SK-N-SH treated with all-trans-retinoic acid at 6 μM for 48 hours (cell line): Measurements from ENCODE around the gene MED7.

ENCODE experiments used
- ATAC-seq: fragments of 200-7000 bp; cut with Tn5 transposase; 3 replicates; pipeline ENCODE4 v1.9.1; 2020; ENCODE audit warnings: mild to moderate bottlenecking, moderate library complexity
- ARNTL ChIP-seq: fragments of 450-650 bp; formaldehyde crosslinking; IDR thresholded peaks from 2 replicates; pipeline ENCODE4 v1.5.0; 2020; ENCODE audit warnings: low read depth, mild to moderate bottlenecking, moderate library complexity, borderline replicate concordance
- BACH2 ChIP-seq: fragments of 250-450 bp; sonication (Bioruptor Pico); IDR thresholded peaks from 2 replicates; pipeline ENCODE4 v1.9.0; 2021; ENCODE audit warnings: mild to moderate bottlenecking, borderline replicate concordance
- CSDC2 ChIP-seq: fragments of 250-450 bp; sonication (Bioruptor Pico); IDR thresholded peaks from 2 replicates; pipeline ENCODE4 v1.5.0; 2020; ENCODE audit warnings: mild to moderate bottlenecking, moderate library complexity
- ESRRG ChIP-seq: fragments of 250-450 bp; sonication (Bioruptor Pico); IDR thresholded peaks from 2 replicates; pipeline ENCODE4 v1.6.1; 2021; ENCODE audit warnings: mild to moderate bottlenecking
- GLIS3 ChIP-seq: fragments of 250-450 bp; sonication (Bioruptor Pico); IDR thresholded peaks from 2 replicates; pipeline ENCODE4 v1.5.0; 2020; ENCODE audit warnings: mild to moderate bottlenecking, moderate library complexity
- ISL1 ChIP-seq: fragments of 250-450 bp; sonication (Bioruptor Pico); IDR thresholded peaks from 2 replicates; pipeline ENCODE4 v2.1.2; 2022; ENCODE audit warnings: mild to moderate bottlenecking, moderate library complexity
- OSR1 ChIP-seq: fragments of 250-450 bp; sonication (Bioruptor Pico); IDR thresholded peaks from 2 replicates; pipeline ENCODE4 v1.8.0; 2022; ENCODE audit warnings: moderate library complexity, mild to moderate bottlenecking, inconsistent platforms
- PPARA ChIP-seq: fragments of 250-450 bp; sonication (Bioruptor Pico); IDR thresholded peaks from 2 replicates; pipeline ENCODE4 v1.5.0; 2020; ENCODE audit warnings: mild to moderate bottlenecking, borderline replicate concordance
- RARB ChIP-seq: fragments of 250-450 bp; sonication (Bioruptor Pico); IDR thresholded peaks from 2 replicates; pipeline ENCODE4 v1.8.0; 2021; ENCODE audit warnings: mild to moderate bottlenecking, moderate library complexity
- SNAI2 ChIP-seq: fragments of 250-450 bp; sonication (Bioruptor Pico); IDR thresholded peaks from 2 replicates; pipeline ENCODE4 v1.5.0; 2020; ENCODE audit warnings: mild to moderate bottlenecking, moderate library complexity
- TCF4 ChIP-seq: fragments of 250-450 bp; sonication (Bioruptor Pico); IDR thresholded peaks from 2 replicates; pipeline ENCODE4 v1.8.0; 2021; ENCODE audit warnings: mild to moderate bottlenecking, moderate library complexity, borderline replicate concordance
- TOX ChIP-seq: fragments of 250-450 bp; sonication (Bioruptor Pico); IDR thresholded peaks from 2 replicates; pipeline ENCODE4 v1.8.0; 2021; ENCODE audit warnings: mild to moderate bottlenecking, moderate library complexity, borderline replicate concordance
- ZC3H10 ChIP-seq: fragments of 250-450 bp; sonication (Bioruptor Pico); IDR thresholded peaks from 2 replicates; pipeline ENCODE4 v1.5.1; 2021; ENCODE audit warnings: mild to moderate bottlenecking, moderate library complexity
- ZFP3 ChIP-seq: fragments of 250-450 bp; sonication (Bioruptor Pico); IDR thresholded peaks from 2 replicates; pipeline ENCODE4 v1.5.0; 2020; ENCODE audit warnings: mild to moderate bottlenecking, moderate library complexity
- ZFP30 ChIP-seq: fragments of 450-650 bp; formaldehyde crosslinking; IDR thresholded peaks from 2 replicates; pipeline ENCODE4 v1.5.0; 2022; ENCODE audit warnings: mild to moderate bottlenecking, moderate library complexity
- ZNF565 ChIP-seq: fragments of 450-650 bp; formaldehyde crosslinking; conservative IDR thresholded peaks from 2 replicates; pipeline ENCODE4 v1.5.0; 2020; ENCODE audit warnings: low read depth, mild to moderate bottlenecking, moderate library complexity
- ZNF70 ChIP-seq: fragments of 450-650 bp; formaldehyde crosslinking; IDR thresholded peaks from 2 replicates; pipeline ENCODE4 v1.5.0; 2020; ENCODE audit warnings: mild to moderate bottlenecking, moderate library complexity
- ZNF8 ChIP-seq: fragments of 450-650 bp; formaldehyde crosslinking; IDR thresholded peaks from 2 replicates; pipeline ENCODE4 v1.5.0; 2020; ENCODE audit warnings: mild to moderate bottlenecking, moderate library complexity
- TF ChIP-seq, protein P1 (sequence below): fragments of 250-450 bp; sonication (Bioruptor Pico); IDR thresholded peaks from 2 replicates; pipeline ENCODE4 v1.5.1; 2021; ENCODE audit warnings: mild to moderate bottlenecking, moderate library complexity
- TF ChIP-seq, protein P2 (sequence below): fragments of 250-450 bp; sonication (Bioruptor Pico); IDR thresholded peaks from 2 replicates; pipeline ENCODE4 v1.8.0; 2021; ENCODE audit warnings: low read depth, mild to moderate bottlenecking, moderate library complexity, borderline replicate concordance
- TF ChIP-seq, protein P3 (sequence below): fragments of 250-450 bp; sonication (Bioruptor Pico); IDR thresholded peaks from 2 replicates; pipeline ENCODE4 v1.5.0; 2020; ENCODE audit warnings: mild to moderate bottlenecking, moderate library complexity
- TF ChIP-seq, protein P4 (sequence below): fragments of 250-450 bp; sonication (Bioruptor Pico); IDR thresholded peaks from 2 replicates; pipeline ENCODE4 v1.5.1; 2020; ENCODE audit warnings: low read depth, mild to moderate bottlenecking, moderate library complexity
- TF ChIP-seq, protein P5 (sequence below): fragments of 250-450 bp; sonication (Bioruptor Pico); IDR thresholded peaks from 2 replicates; pipeline ENCODE4 v1.8.0; 2020; ENCODE audit warnings: mild to moderate bottlenecking, moderate library complexity, borderline replicate concordance

MED7 gene

DNA sequence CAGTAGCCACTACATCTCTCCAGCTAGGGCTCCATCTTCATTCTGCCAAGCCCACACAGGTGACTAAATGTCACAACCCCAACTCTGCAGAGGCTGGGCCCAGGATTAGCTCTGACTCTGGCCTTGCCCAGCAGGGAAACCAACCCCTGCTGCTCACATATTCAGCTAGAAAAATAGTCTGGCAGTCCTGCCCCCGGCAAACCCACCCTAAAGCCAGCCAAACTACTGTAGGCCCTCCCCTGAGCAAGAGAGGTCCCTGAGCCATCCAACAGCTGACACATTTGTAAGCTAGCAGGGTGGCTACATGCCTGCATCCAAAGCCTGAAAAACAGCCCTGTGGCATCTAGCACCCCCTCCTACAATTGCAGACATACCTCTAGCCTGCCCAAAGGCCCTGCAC is 22.6 kb downstream of the MED7 start:
- TF ChIP-seq ZNF70 (CRISPR knock-in tag) (no peak), ISL1 (CRISPR knock-in tag) (no peak), PPARA (CRISPR knock-in tag) (no peak), GLIS3 (CRISPR knock-in tag) (no peak), CSDC2 (CRISPR knock-in tag) (no peak), BACH2 (CRISPR knock-in tag) (no peak), SNAI2 (CRISPR knock-in tag) (no peak), ARNTL (CRISPR knock-in tag) (no peak), ZFP30 (CRISPR knock-in tag) (no peak)
- TF ChIP-seq, protein P1, sequence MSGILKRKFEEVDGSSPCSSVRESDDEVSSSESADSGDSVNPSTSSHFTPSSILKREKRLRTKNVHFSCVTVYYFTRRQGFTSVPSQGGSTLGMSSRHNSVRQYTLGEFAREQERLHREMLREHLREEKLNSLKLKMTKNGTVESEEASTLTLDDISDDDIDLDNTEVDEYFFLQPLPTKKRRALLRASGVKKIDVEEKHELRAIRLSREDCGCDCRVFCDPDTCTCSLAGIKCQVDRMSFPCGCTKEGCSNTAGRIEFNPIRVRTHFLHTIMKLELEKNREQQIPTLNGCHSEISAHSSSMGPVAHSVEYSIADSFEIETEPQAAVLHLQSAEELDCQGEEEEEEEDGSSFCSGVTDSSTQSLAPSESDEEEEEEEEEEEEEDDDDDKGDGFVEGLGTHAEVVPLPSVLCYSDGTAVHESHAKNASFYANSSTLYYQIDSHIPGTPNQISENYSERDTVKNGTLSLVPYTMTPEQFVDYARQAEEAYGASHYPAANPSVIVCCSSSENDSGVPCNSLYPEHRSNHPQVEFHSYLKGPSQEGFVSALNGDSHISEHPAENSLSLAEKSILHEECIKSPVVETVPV (CRISPR knock-in tag): no peak
- TF ChIP-seq, protein P2, sequence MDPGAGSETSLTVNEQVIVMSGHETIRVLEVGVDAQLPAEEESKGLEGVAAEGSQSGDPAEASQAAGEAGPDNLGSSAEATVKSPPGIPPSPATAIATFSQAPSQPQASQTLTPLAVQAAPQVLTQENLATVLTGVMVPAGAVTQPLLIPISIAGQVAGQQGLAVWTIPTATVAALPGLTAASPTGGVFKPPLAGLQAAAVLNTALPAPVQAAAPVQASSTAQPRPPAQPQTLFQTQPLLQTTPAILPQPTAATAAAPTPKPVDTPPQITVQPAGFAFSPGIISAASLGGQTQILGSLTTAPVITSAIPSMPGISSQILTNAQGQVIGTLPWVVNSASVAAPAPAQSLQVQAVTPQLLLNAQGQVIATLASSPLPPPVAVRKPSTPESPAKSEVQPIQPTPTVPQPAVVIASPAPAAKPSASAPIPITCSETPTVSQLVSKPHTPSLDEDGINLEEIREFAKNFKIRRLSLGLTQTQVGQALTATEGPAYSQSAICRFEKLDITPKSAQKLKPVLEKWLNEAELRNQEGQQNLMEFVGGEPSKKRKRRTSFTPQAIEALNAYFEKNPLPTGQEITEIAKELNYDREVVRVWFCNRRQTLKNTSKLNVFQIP: no peak
- TF ChIP-seq, protein P3, sequence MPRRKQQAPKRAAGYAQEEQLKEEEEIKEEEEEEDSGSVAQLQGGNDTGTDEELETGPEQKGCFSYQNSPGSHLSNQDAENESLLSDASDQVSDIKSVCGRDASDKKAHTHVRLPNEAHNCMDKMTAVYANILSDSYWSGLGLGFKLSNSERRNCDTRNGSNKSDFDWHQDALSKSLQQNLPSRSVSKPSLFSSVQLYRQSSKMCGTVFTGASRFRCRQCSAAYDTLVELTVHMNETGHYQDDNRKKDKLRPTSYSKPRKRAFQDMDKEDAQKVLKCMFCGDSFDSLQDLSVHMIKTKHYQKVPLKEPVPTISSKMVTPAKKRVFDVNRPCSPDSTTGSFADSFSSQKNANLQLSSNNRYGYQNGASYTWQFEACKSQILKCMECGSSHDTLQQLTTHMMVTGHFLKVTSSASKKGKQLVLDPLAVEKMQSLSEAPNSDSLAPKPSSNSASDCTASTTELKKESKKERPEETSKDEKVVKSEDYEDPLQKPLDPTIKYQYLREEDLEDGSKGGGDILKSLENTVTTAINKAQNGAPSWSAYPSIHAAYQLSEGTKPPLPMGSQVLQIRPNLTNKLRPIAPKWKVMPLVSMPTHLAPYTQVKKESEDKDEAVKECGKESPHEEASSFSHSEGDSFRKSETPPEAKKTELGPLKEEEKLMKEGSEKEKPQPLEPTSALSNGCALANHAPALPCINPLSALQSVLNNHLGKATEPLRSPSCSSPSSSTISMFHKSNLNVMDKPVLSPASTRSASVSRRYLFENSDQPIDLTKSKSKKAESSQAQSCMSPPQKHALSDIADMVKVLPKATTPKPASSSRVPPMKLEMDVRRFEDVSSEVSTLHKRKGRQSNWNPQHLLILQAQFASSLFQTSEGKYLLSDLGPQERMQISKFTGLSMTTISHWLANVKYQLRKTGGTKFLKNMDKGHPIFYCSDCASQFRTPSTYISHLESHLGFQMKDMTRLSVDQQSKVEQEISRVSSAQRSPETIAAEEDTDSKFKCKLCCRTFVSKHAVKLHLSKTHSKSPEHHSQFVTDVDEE (CRISPR knock-in tag): no peak
- ATAC-seq: no peak

DNA sequence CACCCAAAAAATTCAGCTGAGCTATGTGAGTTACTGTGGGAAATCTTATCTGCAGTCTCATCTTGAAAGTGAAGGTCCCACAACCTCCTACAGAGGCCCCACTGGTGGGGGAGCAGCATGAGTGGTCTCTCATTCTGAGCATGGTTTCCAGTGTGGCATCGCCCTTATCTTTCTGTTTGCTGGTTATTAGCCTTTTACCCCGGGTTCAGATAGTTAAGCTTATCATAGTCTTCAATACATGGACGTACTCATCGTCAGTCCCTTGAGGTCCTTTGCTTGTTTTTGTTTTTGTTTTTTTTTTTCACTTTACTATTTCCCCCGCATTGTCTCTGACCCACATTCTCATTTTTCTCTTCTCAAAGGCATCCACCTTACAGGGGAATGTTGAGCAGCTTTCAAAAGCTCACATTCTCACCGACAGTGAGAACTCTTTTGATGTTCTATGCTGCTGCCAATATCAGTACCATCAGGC is 26.1 kb downstream of the MED7 start:
- TF ChIP-seq ZFP30 (CRISPR knock-in tag): no peak
- no peak for TF ChIP-seq RARB (CRISPR knock-in tag)
- TF ChIP-seq, protein P1 (CRISPR knock-in tag): no peak
- TF ChIP-seq ZFP3 (CRISPR knock-in tag): no peak
- TF ChIP-seq TCF4: no peak
- no peak for TF ChIP-seq BACH2 (CRISPR knock-in tag)
- no peak for TF ChIP-seq ESRRG (CRISPR knock-in tag)
- TF ChIP-seq OSR1 (CRISPR knock-in tag): no peak
- TF ChIP-seq ZNF565 (CRISPR knock-in tag): no peak
- no peak for TF ChIP-seq PPARA (CRISPR knock-in tag)
- ATAC-seq: no peak

DNA sequence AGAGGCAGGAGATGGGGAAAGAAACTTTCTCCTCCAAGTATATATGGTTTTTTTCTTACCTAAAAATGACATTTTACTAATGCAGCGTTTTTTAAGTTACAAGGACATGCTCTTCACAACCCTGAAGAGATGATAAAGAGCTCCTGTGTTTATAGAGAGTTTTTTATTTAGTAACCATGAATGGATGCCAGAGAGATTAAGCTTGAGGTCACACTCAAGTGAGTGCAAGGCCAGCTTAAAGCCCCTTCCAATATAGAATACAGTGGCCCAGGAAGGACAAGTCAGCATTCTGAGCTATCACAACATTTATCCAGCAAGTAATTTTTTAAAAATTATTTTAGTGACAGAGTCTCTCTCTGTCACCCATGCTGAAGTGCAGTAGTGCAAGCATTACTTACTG is 27.2 kb downstream of the MED7 start:
- ATAC-seq: no peak
- TF ChIP-seq ESRRG (CRISPR knock-in tag) (no peak), TOX (CRISPR knock-in tag) (no peak), SNAI2 (CRISPR knock-in tag) (no peak), TCF4 (no peak), OSR1 (CRISPR knock-in tag) (no peak), ISL1 (CRISPR knock-in tag) (no peak), ZC3H10 (no peak), ZNF565 (CRISPR knock-in tag) (no peak), ZNF8 (CRISPR knock-in tag) (no peak), CSDC2 (CRISPR knock-in tag) (no peak)
- TF ChIP-seq, protein P4, sequence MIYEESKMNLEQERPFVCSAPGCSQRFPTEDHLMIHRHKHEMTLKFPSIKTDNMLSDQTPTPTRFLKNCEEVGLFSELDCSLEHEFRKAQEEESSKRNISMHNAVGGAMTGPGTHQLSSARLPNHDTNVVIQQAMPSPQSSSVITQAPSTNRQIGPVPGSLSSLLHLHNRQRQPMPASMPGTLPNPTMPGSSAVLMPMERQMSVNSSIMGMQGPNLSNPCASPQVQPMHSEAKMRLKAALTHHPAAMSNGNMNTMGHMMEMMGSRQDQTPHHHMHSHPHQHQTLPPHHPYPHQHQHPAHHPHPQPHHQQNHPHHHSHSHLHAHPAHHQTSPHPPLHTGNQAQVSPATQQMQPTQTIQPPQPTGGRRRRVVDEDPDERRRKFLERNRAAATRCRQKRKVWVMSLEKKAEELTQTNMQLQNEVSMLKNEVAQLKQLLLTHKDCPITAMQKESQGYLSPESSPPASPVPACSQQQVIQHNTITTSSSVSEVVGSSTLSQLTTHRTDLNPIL (CRISPR knock-in tag): no peak
- TF ChIP-seq, protein P3 (CRISPR knock-in tag): no peak
- TF ChIP-seq, protein P5, sequence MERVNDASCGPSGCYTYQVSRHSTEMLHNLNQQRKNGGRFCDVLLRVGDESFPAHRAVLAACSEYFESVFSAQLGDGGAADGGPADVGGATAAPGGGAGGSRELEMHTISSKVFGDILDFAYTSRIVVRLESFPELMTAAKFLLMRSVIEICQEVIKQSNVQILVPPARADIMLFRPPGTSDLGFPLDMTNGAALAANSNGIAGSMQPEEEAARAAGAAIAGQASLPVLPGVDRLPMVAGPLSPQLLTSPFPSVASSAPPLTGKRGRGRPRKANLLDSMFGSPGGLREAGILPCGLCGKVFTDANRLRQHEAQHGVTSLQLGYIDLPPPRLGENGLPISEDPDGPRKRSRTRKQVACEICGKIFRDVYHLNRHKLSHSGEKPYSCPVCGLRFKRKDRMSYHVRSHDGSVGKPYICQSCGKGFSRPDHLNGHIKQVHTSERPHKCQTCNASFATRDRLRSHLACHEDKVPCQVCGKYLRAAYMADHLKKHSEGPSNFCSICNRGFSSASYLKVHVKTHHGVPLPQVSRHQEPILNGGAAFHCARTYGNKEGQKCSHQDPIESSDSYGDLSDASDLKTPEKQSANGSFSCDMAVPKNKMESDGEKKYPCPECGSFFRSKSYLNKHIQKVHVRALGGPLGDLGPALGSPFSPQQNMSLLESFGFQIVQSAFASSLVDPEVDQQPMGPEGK: no peak
- TF ChIP-seq, protein P1 (CRISPR knock-in tag): no peak
